Dermis lymphatic vessel endothelial cell (primary cell): ENCODE measurements around the gene AFTPH. TPM values are rescaled to one million over a fixed set of nuclear protein-coding genes. Genes with fewer than 3 reads are reported as not detected.

Experiments
- total RNA-seq: library from RNA; depleted of rRNA; stranded (reverse); fragments of >200 nt; gene quantifications from 2 replicates; pipeline ENCODE4 v1.2.1, GENCODE V29; 2014

AFTPH gene
- total RNA-seq: 29.7 and 39.5 TPM in 2 replicates

GRCh38 chr2:64523666-64524603, at the start of gene AFTPH:
AFTPH (plus strand) TSS chr2:64524328; CDS start chr2:64551475, 27,147 bp downstream.

Other genes starting within 250 kb of the AFTPH start
- 3.2 and 4.2 TPM in 2 replicates for gene LGALSL, start 70.2 kb upstream of the AFTPH start, total RNA-seq
- gene SERTAD2, start 129.6 kb downstream of the AFTPH start, total RNA-seq: 6.2 and 6.4 TPM in 2 replicates